Adrenal gland (tissue), 12 donors: ENCODE results near the gene ANKRD34A. TPM values are rescaled to one million over a fixed set of nuclear protein-coding genes. Genes with fewer than 3 reads are reported as not detected.
A peak's percentile ranks its signal among the peaks of the same experiment; 100 is the strongest.

Experiments
- DNase-seq, 7 donors: peaks; one replicate each; pipeline ENCODE4 v3.0.0-alpha.2; 2019 to 2020
- H3K27ac ChIP-seq, 5 donors: fragments of 200-600 bp; sonication (generic) in 4 of 5; 1 replicate in 3 of 5; 2 replicates in 2 of 5; pipeline versions ENCODE4 v1.5.1 to v1.8.0; 2016 to 2020; ENCODE audit warnings: mild to moderate bottlenecking in 1 of 5
- H3K27me3 ChIP-seq: fragments of 200-600 bp; 2 replicates; pipeline ENCODE4 v1.8.0; 2021
- H3K36me3 ChIP-seq, 2 donors: fragments of 200-600 bp; replicated peaks in 1 of 2; 1 replicate in 1 of 2; 2 replicates in 1 of 2; pipeline versions ENCODE4 v1.5.1 to v1.8.0; 2018 to 2022
- H3K4me1 ChIP-seq, 2 donors: fragments of 200-600 bp; replicated peaks in 1 of 2; 1 replicate in 1 of 2; 2 replicates in 1 of 2; pipeline versions ENCODE4 v1.5.1 to v1.8.0; 2018 to 2021
- H3K4me3 ChIP-seq, 4 donors: fragments of 200-600 bp; sonication (generic) in 3 of 4; one replicate each; pipeline ENCODE4 v1.5.1; 2016 to 2018
- H3K9me3 ChIP-seq, 3 donors: fragments of 200-600 bp; sonication (generic) in 1 of 3; replicated peaks in 1 of 3; 1 replicate in 2 of 3; 2 replicates in 1 of 3; pipeline versions ENCODE4 v1.5.1 to v1.8.0; 2016 to 2021
- CTCF ChIP-seq, 6 experiments: fragments of 450-650 bp in 4 of 6; fragments of 200-600 bp in 2 of 6; sonication (generic) in 1 of 6; IDR thresholded peaks; 1 replicate in 5 of 6; 2 replicates in 1 of 6; pipeline versions ENCODE4 v1.5.1 to v1.8.0; 2016 to 2021; ENCODE audit warnings: antibody characterized with exemption in 6 of 6, mild to moderate bottlenecking in 2 of 6, moderate library complexity in 1 of 6
- POLR2A ChIP-seq, 2 donors: fragments of 450-650 bp; IDR thresholded peaks; one replicate each; pipeline ENCODE4 v1.6.1; 2017; ENCODE audit warnings: antibody characterized with exemption in 2 of 2, mild to moderate bottlenecking in 2 of 2, moderate library complexity in 1 of 2
- WGBS, 4 donors: extraction: QIAGEN DNeasy Blood & Tissue Kit in 2 of 4; methylation state at CpG; one replicate each; pipeline versions ENCODE4 v1.1.5 to v1.1.7; 2013 to 2017; 5-methylcytosine and 5-hydroxymethylcytosine counted together
- intact Hi-C, 2 donors: fragments of 100-400 bp; cut with DNase I; formaldehyde crosslinking; loops; one replicate each; pipeline versions ENCODE4 v1.14.1 to v1.15.0; 2022 to 2023
- polyA plus RNA-seq, 3 donors: library from polyadenylated mRNA; stranded (reverse); fragments of 200-250 nt in 2 of 3; fragments of 350-450 nt in 1 of 3; fragmentation: Illumina TruSeq in 1 of 3; extraction: RNeasy Lipid Tissue Mini Kit (QIAGEN cat#74804) in 1 of 3; gene quantifications; one replicate each; pipeline ENCODE4 v1.2.3, GENCODE V29; 2013 to 2014
- total RNA-seq, 9 donors: library from RNA; depleted of rRNA in 4 of 9; stranded (reverse); fragments of >200 nt in 4 of 9; fragments of 120-200 nt in 1 of 9; fragmentation: NEBNext Ultra II Directional in 1 of 9; extraction: Animal tissue kit (Norgen Biotek cat#: 25700) in 1 of 9; gene quantifications; one replicate each; pipeline versions ENCODE4 v1.1.0 to v1.2.4, GENCODE V29; 2013 to 2023
- donor health status: healthy with polysubstance abuse.
- donor health status: Bipolar disorder and iron deficiency.
- donor health status: DM: yes; HTN: yes; CAD: no.
- donor health status: DM: no; HTN: no; CAD: no.
- donor health status: DM: no; HTN: no; CAD: no.
- donor health status: DM: yes; HTN: yes; CAD: no.

ANKRD34A gene
- total and polyA plus RNA-seq, 12 donors = 0.24 to 2.5 (median 0.96) TPM

GRCh38 chr1:145963265-145964019, 933 bp downstream of the ANKRD34A start:
- intact Hi-C loops = loop anchor here in 1 of 2 donors (10.0 kb wide), 1 partner anchor 71 kb away; no protein-coding TSS in a partner anchor
- Histone ChIP-seq H3K27ac (peak overlapping the region; percentile 80 to 91 (median 85)), H3K36me3 (no peaks in the 10 kb centered on the region), H3K4me3 (peak overlapping the region in 1 of 4 donors; percentile 66), H3K4me1 (peaks cover 26 to 51% of the 10 kb centered on the region in 2 donors), H3K9me3 (no peaks in the 10 kb centered on the region), H3K27me3 (no peaks in the 10 kb centered on the region)
- DNase-seq = no peak
- WGBS, 4 donors = 45 to 58% (median 54%) methylated on average over 5 of the region's 5 CpGs
- TF ChIP-seq POLR2A (IDR thresholded peaks at IDR 0.05) = no peak
- no peak for TF ChIP-seq CTCF (IDR thresholded peaks at IDR 0.05)

GRCh38 chr1:145962157-145963102, 1.9 kb downstream of the ANKRD34A start:
- WGBS, 4 donors = 5 to 12% (median 7%) methylated on average over 15 to 33 of the region's 36 CpGs
- Histone ChIP-seq H3K4me3 (peak overlapping the region in 2 of 4 donors; percentile 14 to 51), H3K27ac (peak overlapping the region in 3 of 5 donors; percentile 17 to 91 (median 67)), H3K4me1 (peaks cover 30 to 55% of the 10 kb centered on the region in 2 donors), H3K36me3 (no peaks in the 10 kb centered on the region), H3K27me3 (no peaks in the 10 kb centered on the region), H3K9me3 (no peaks in the 10 kb centered on the region)
- intact Hi-C loops = loop anchor here in 1 of 2 donors (10.0 kb wide), 1 partner anchor 72 kb away; no protein-coding TSS in a partner anchor
- no peak for TF ChIP-seq CTCF (IDR thresholded peaks at IDR 0.05)
- TF ChIP-seq POLR2A (IDR thresholded peaks at IDR 0.05) = no peak
- DNase-seq = peak in 3 of 7 donors; percentile 16 to 61 (median 48)

GRCh38 chr1:145961425-145962156, 2.8 kb downstream of the ANKRD34A start:
- peak in 4 of 7 donors; percentile 27 to 49 (median 44) for DNase-seq
- TF ChIP-seq CTCF (IDR thresholded peaks at IDR 0.05) (no peak), POLR2A (IDR thresholded peaks at IDR 0.05) (no peak)
- Histone ChIP-seq H3K27me3 (no peaks in the 10 kb centered on the region), H3K4me1 (peaks cover 30 to 55% of the 10 kb centered on the region in 2 donors), H3K4me3 (peak overlapping the region; percentile 7 to 63 (median 40)), H3K9me3 (no peaks in the 10 kb centered on the region), H3K27ac (peak overlapping the region in 4 of 5 donors; percentile 62 to 99 (median 80)), H3K36me3 (no peaks in the 10 kb centered on the region)
- intact Hi-C loops = loop anchor here in 1 of 2 donors (10.0 kb wide), 1 partner anchor 73 kb away; no protein-coding TSS in a partner anchor
- WGBS, 4 donors = 1 to 9% (median 7%) methylated on average over 23 to 57 of the region's 57 CpGs
